Right lobe of liver (tissue), 6 donors: ENCODE data around the gene ALOX5. TPM values are rescaled to one million over a fixed set of nuclear protein-coding genes. Genes with fewer than 3 reads are reported as not detected.
"Not testable (repeated sequence)": the region's sequence is repeated elsewhere in the genome, so short reads cannot be mapped to it uniquely, and the experiment has no call there.

Source experiments
- ATAC-seq, 4 donors: fragments of 200-7000 bp; cut with Tn5 transposase; one replicate each; pipeline ENCODE4 v1.9.1; 2020; ENCODE audit warnings: mild to moderate bottlenecking in 4 of 4, moderate library complexity in 4 of 4
- DNase-seq, 3 donors: peaks; one replicate each; pipeline ENCODE4 v3.0.0-alpha.2; 2020
- H3K27ac ChIP-seq, 3 donors: fragments of 200-600 bp; one replicate each; pipeline ENCODE4 v1.8.0; 2022
- H3K27me3 ChIP-seq, 2 donors: fragments of 200-600 bp; one replicate each; pipeline ENCODE4 v1.8.0; 2022
- H3K36me3 ChIP-seq, 4 donors: fragments of 200-600 bp; sonication (generic) in 1 of 4; one replicate each; pipeline versions ENCODE4 v1.5.1 to v1.8.0; 2017 to 2022; ENCODE audit warnings: control low read depth in 1 of 4
- H3K4me1 ChIP-seq, 4 donors: fragments of 200-600 bp; sonication (generic) in 1 of 4; one replicate each; pipeline versions ENCODE4 v1.5.1 to v1.8.0; 2017 to 2022; ENCODE audit warnings: control low read depth in 1 of 4
- H3K4me3 ChIP-seq, 3 donors: fragments of 200-600 bp; one replicate each; pipeline ENCODE4 v1.8.0; 2022
- H3K9me3 ChIP-seq, 4 donors: fragments of 200-600 bp; sonication (generic) in 1 of 4; one replicate each; pipeline versions ENCODE4 v1.5.1 to v1.8.0; 2017 to 2022; ENCODE audit warnings: control low read depth in 1 of 4
- CTCF ChIP-seq, 4 donors: fragments of 200-600 bp in 3 of 4; fragments of 450-650 bp in 1 of 4; IDR thresholded peaks; one replicate each; pipeline versions ENCODE4 v1.5.1 to v1.8.0; 2016 to 2022; ENCODE audit warnings: antibody characterized with exemption in 4 of 4, mild to moderate bottlenecking in 2 of 4
- POLR2A ChIP-seq: fragments of 450-650 bp; IDR thresholded peaks from one replicate; pipeline ENCODE4 v1.6.1; 2017; ENCODE audit warnings: antibody characterized with exemption, mild to moderate bottlenecking
- WGBS: methylation state at CpG from one replicate; pipeline ENCODE4 v1.1.6; 2018; ENCODE audit warnings: low coverage, low lambda C conversion rate; ENCODE audit not compliant: insufficient coverage; ENCODE audit errors: missing lambda C conversion rate; 5-methylcytosine and 5-hydroxymethylcytosine counted together
- intact Hi-C, 2 donors: fragments of 100-400 bp; cut with DNase I; formaldehyde crosslinking; loops; one replicate each; pipeline versions ENCODE4 v1.11.2 to v1.14.1; 2022
- total RNA-seq, 6 experiments: library from RNA; depleted of rRNA in 2 of 6; stranded (reverse); fragments of >200 nt in 2 of 6; fragmentation: NEBNext Ultra II Directional in 3 of 6; extraction: Animal tissue kit (Norgen Biotek cat#: 25700) in 3 of 6; gene quantifications; one replicate each; pipeline versions ENCODE4 v1.1.0 to v1.2.4, GENCODE V29; 2016 to 2023
- donor health status: DM: no; HTN: yes; CAD: no.
- donor health status: DM: no; HTN: no; CAD: no.
- donor health status: DM: no; HTN: no; CAD: no.
- donor health status: DM: no; HTN: yes; CAD: no.
- donor health status: DM: no; HTN: yes; CAD: no.

The ALOX5 gene
- total RNA-seq, 6 experiments from 2014 or later = 3.1 to 10.9 (median 6.6) TPM

- no peak overlapping the region for H3K27ac ChIP-seq
- no peaks in the 10 kb centered on the region for H3K4me1 ChIP-seq
- 39% methylated on average over 2 of the region's 5 CpGs for WGBS
- H3K36me3 ChIP-seq = no peaks in the 10 kb centered on the region
- H3K27me3 ChIP-seq = no peaks in the 10 kb centered on the region
- TF ChIP-seq CTCF (IDR thresholded peaks at IDR 0.05) (no peak), POLR2A (no peak)
- intact Hi-C loops = no loop called here
- H3K9me3 ChIP-seq = no peaks in the 10 kb centered on the region
- H3K4me3 ChIP-seq = no peak overlapping the region
- ATAC-seq (no peak), DNase-seq (no peak)
These were observed 12.6 kb downstream of the ALOX5 start for GRCh38 chr10:45386657-45387056.

DNA sequence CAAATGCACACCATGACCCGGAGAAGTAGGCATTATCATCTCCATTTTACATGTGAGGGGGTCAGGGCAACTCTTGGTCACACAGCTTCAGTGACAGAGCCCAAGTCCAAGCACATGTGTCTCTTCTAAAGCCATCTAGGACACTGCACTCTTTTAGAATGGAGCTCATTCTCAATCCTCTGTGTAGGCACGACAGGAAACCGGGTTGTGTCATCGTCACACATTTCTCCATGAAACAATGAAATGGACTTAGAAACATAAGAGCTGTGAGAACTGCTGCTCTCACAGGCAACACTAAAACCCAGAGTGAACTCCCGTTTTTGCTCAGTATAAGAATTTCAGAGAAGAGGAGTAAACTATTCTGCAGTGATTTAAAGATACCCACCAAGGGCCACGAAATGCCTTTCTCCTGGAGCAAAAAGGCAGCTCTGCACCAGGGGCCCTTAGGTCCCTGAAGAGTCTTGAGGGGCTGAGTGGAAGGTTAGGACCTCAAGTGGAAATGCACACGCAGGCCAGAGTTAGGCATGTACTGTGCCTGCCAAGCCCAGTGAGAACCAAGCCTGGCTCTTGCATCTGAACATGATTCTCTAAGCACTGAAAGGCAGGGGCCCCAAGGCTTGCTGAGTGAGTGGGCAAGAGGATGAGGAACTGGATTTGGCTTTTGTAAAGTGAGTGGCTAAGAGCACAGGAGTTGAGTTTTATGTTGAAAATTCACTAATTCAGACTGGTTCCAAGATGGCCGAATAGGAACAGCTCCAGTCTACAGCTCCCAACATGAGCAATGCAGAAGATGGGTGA is 13.3 kb downstream of the ALOX5 start:
- DNase-seq (no peak), ATAC-seq (no peak)
- no peak for TF ChIP-seq CTCF (IDR thresholded peaks at IDR 0.05)
- no peak for TF ChIP-seq POLR2A
- Histone ChIP-seq H3K9me3 (no peaks in the 10 kb centered on the region), H3K4me3 (no peak overlapping the region), H3K36me3 (no peaks in the 10 kb centered on the region), H3K27ac (no peak overlapping the region), H3K4me1 (no peaks in the 10 kb centered on the region), H3K27me3 (no peaks in the 10 kb centered on the region)
- WGBS = 63% methylated on average over 5 of the region's 8 CpGs
- intact Hi-C loops = no loop called here

- H3K27me3 ChIP-seq, H3K9me3 ChIP-seq, H3K4me3 ChIP-seq, ATAC-seq, H3K27ac ChIP-seq, intact Hi-C loops, H3K36me3 ChIP-seq, H3K4me1 ChIP-seq, DNase-seq: not testable (repeated sequence)
- 67% methylated on average over 2 of the region's 2 CpGs for WGBS
These were observed 15.7 kb downstream of the ALOX5 start for GRCh38 chr10:45389671-45390070.

DNA sequence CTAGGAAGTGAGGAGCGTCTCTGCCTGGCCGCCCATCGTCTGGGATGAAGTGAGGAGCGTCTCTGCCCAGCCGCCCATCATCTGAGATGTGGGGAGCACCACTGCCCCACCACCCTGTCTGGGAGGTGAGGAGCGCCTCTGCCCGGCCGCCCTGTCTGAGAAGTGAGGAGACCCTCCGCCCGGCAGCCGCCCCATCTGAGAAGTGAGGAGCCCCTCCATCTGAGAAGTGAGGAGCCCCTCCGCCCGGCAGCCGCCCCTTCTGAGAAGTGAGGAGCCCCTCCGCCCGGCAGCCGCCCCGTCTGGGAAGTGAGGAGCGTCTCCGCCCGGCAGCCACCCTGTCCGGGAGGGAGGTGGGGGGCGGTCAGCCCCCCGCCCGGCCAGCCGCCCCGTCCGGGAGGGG is 17.6 kb downstream of the ALOX5 start:
- H3K4me3 ChIP-seq, H3K36me3 ChIP-seq, intact Hi-C loops, DNase-seq, H3K27ac ChIP-seq, H3K9me3 ChIP-seq, H3K4me1 ChIP-seq, H3K27me3 ChIP-seq, ATAC-seq: not testable (repeated sequence)
- WGBS = 93% methylated on average over 6 of the region's 28 CpGs

DNA sequence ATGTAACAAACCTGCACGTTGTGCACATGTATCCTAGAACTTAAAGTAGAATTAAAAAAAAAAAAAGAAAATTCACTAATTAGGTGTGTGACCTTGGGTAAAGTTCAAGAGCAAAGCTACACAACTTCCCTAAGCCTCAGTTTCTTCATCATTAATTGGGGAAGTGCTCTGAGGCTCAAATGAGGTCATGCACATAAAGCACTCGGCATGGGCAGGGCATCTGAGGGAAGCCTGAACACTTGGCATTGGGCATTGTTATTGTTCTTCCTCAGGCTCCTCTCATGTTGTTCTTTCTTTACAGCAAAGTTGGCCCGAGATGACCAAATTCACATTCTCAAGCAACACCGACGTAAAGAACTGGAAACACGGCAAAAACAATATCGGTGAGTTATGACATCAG is 21.5 kb downstream of the ALOX5 start:
- ATAC-seq (peak in 2 of 4 donors; percentile 22 to 35), DNase-seq (no peak)
- Histone ChIP-seq H3K36me3 (no peaks in the 10 kb centered on the region), H3K4me3 (no peak overlapping the region), H3K27ac (no peak overlapping the region), H3K27me3 (no peaks in the 10 kb centered on the region), H3K4me1 (no peaks in the 10 kb centered on the region), H3K9me3 (no peaks in the 10 kb centered on the region)
- intact Hi-C loops = no loop called here
- TF ChIP-seq POLR2A = no peak
- WGBS = 76% methylated on average over 7 of the region's 7 CpGs

GRCh38 chr10:45398595-45398994 is 24.6 kb downstream of the ALOX5 start:
- DNase-seq (no peak), ATAC-seq (no peak)
- H3K27me3 ChIP-seq = no peaks in the 10 kb centered on the region
- intact Hi-C loops = no loop called here
- no peaks in the 10 kb centered on the region for H3K36me3 ChIP-seq
- no peak overlapping the region for H3K4me3 ChIP-seq
- H3K27ac ChIP-seq = no peak overlapping the region
- H3K4me1 ChIP-seq = no peaks in the 10 kb centered on the region
- 47% methylated on average over 1 of the region's 1 CpG for WGBS
- no peaks in the 10 kb centered on the region for H3K9me3 ChIP-seq
- TF ChIP-seq CTCF (IDR thresholded peaks at IDR 0.05) (no peak), POLR2A (no peak)
